ENCODE measurements around the gene BDP1.
"Not testable (repeated sequence)": the region's sequence is repeated elsewhere in the genome, so short reads cannot be mapped to it uniquely, and the experiment has no call there.

Gene BDP1

DNA sequence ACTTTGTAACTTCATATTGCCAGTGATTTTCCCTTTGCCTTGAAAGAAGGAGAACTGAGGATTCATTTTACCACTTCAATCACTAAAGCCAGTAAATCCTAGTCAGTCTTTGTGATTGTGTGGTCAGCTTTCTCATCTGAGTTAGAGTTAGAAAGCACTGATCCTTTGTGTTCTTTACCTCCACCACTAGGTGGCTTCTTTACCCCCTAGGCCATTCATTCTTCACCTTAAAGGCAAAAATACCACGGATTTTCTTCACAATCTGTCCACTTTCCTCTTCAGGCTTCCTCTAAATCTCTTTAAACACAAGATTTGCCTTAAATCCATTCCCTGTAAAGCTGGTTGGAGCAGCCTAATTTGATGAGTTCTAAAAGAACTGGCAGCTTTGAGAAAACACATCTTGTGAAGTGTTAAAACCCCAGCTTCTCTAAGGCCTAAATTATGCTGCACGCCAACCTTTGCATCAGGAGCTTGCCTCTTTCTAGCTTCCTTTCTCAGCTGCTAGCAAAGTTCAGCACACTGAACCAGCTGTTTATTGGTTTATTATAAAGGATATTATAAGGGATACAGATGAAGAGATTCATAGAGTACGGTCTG is 20.4 kb downstream of the BDP1 start:
- DNase-seq = no peak

DNA sequence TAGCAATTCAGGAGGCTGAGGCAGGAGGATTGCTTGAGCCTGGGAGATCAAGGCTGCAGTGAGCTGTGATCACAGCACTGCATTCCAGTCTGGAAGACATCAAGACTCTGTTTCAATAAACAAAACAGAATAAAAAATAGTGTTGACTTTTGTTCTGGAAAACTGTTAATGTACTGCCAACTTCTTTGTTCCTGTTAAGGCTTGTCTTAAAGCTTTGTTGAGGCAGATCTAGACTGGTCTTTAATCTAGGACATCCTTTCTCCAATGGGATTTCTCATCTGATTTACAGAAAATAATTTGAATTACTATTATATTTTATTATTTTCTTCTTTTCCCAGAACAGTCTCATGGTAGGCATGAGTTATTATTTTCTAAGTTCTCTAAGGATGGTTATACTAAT is 26.0 kb downstream of the BDP1 start:
- no peak for DNase-seq

GRCh38 chr5:71482132-71482531 is 26.7 kb downstream of the BDP1 start:
- no peak for DNase-seq

DNA sequence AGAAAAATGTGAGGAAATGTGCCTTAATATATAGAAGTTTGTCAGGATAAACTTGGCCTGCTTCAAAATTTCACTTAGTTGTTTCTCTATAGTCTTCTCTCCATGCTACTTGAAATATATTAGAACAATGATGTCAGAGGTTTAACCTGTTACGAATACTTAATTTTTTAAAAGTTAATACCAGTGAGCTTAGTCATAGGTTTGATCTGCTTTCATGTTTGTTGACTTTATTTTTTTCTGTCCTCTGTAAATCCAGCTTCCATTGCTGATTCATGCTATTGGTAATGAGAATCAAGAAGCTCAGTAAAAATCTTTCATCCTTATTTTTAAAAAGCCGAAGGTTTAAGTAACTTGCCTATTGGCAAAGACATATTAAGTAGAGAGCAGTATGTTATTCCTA is 27.9 kb downstream of the BDP1 start:
- DNase-seq = no peak

- DNase-seq = no peak
These were observed 37.6 kb downstream of the BDP1 start for GRCh38 chr5:71492817-71493615.

DNA sequence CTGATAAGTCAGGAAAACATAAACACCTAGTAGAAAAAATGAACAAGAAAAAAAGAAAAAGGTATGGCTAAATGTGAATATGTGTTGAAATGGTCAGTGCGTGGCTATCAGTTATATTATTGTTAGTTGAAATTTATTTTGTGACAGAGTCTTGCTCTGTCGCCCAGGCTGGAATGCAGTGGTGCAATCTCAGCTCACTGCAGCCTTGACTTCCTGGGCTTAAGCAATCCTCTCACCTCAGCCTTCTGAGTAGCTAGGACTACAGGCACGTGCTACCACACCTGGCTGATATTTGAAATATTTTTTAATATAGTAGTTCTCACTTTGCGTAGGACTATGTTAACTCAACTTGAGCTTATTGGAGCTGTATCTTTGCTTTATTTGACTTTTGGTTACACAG is 38.8 kb downstream of the BDP1 start:
- DNase-seq = not testable (repeated sequence)

DNA sequence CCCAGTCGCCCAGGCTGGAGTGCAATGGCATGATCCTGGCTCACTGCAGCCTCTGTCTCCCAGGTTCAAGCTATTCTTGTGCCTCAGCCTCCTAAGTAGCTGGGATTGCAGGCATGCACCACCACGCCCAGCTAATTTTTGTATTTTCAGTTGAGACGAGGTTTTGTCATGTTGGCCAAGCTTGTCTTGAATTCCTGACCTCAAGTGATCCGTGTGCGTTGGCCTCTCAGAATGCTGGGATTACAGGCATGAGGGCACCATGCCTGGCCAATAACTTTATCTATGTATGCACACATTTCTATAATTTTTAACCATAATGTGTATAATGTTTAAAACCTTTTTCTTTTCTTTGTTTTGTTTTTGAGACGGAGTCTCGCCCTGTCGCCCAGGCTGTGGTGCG is 43.3 kb downstream of the BDP1 start:
- not testable (repeated sequence) for DNase-seq

- DNase-seq = no peak
These were observed 48.1 kb downstream of the BDP1 start for GRCh38 chr5:71503536-71503935.

DNA sequence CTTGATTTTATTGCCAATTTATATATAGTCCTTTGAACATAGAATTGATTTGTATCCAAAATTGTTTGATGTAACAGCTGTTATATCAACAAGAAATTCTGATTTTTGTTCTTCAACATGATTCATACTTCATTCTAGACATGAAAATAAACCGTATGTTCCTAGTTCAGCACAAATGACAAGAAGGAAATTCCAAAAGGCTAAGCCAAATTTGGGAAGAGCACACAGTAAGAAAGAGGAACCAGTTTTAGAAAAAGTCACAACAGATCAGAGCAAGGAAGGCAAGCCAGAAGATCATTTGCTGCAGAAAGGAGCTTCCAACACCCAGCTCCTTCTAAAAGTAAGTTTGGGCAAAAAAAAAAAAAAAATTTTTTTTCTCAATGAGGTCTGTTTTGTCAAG is 66.7 kb downstream of the BDP1 start:
- DNase-seq = no peak

- DNase-seq = not testable (repeated sequence)
These were observed 70.2 kb downstream of the BDP1 start for GRCh38 chr5:71525611-71526010.

DNA sequence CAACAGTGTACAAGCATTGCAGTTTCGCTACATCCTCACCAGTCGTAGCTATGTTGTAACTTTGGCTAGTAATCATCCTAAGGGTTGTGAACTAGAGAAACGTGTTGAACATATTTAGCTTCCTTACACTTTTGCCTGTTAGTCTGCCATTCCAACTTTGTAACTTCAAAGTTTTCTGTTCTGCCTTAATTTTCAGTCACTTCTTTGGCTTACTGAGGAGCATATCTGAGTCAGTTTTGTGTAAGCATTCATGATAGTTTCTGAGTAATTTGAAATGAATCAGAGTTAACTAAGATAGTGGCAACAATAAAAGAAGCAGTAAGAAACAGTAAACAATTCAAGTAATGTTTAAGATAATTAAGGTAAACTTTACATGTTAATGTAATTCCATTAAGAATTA is 72.8 kb downstream of the BDP1 start:
- DNase-seq = no peak

GRCh38 chr5:71529682-71530081 is 74.2 kb downstream of the BDP1 start:
- DNase-seq = no peak

- no peak for DNase-seq
These were observed 77.7 kb downstream of the BDP1 start for GRCh38 chr5:71533142-71533541.

GRCh38 chr5:71533615-71534014 is 78.2 kb downstream of the BDP1 start:
- DNase-seq = no peak

DNA sequence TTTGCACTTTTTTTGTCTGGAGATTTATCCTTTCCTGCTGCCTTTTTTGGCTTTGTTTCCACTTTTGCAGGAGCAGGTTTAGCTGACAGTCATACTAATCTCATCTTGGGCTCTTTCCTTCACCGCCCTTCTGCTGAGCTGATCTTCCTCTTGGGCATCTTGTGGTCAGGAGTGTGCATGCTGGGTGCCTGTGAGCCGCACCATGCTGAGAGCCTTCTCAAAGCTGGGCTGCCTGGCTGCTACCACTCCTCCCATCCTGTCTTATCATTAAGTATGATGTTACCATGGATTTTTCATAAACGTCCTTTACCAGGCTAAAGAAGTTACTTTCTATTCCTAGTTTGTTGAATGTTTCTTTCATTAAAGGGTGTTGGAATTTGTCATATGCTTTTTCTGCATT is 82.2 kb downstream of the BDP1 start:
- DNase-seq = no peak

DNA sequence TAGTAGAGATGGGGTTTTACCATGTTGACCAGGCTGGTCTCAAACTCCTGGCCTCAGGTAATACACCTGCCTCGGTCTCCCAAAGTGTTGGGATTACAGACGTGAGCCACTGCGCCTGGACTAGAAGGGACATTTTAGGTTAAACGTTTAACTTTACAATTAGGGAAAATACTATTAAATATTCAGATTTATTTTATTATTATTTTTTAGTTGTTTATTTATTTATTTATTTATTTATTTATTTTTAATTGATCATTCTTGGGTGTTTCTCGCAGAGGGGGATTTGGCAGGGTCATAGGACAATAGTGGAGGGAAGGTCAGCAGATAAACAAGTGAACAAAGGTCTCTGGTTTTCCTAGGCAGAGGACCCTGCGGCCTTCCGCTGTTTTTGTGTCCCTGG is 95.4 kb downstream of the BDP1 start:
- not testable (repeated sequence) for DNase-seq

GRCh38 chr5:71551582-71551981 is 96.1 kb downstream of the BDP1 start:
- not testable (repeated sequence) for DNase-seq

- not testable (repeated sequence) for DNase-seq
These were observed 96.7 kb downstream of the BDP1 start for GRCh38 chr5:71552026-71552749.

DNA sequence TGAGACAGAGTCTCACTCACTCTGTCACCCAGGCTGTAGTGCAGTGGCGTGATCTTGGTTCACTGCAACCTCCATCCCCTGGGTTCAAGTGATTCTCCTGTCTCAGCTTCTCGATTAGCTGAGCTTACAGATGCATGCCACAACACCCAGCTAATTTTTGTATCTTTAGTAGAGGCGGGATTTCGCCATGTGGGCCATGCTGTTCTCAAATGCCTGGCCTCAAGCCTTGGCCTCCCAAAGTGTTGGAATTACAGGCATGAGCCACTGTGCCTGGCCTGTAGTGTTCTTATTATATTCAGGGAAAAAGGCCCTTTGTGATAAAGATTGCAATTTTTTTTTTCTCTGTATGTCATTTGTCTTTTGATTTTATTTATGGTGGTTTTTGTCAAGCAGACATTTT is 107.7 kb downstream of the BDP1 start:
- no peak for DNase-seq

- DNase-seq = no peak
These were observed 109.4 kb downstream of the BDP1 start for GRCh38 chr5:71564895-71565294.

- no peak for DNase-seq
These were observed 114.5 kb downstream of the BDP1 start for GRCh38 chr5:71569748-71570509.

DNA sequence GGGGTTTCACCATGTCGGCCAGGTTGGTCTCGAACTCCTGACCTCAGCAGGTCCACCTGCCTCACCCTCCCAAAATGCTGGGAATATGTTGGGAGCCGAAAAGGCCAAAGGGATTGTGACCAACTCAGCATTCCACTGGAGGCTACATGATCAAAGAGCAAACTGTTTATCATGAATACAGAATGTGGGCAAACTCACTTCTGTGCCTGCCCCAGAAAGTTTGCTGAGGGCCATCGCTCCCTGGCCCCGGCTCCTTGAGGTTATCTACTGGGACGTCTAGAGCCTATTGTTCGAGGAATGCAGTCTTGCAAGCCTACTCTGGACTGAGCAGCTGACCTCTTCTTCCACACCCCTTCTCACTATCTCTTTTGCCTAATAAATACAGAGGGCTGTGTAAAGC is 116.4 kb downstream of the BDP1 start:
- DNase-seq = not testable (repeated sequence)

GRCh38 chr5:71573591-71573990 is 118.1 kb downstream of the BDP1 start:
- DNase-seq = no peak
